DOHH2 (cell line): ENCODE results near the gene NR1H4.

ENCODE experiments used
- CTCF ChIP-seq: fragments of 200-600 bp; sonication (generic); IDR thresholded peaks from one replicate; pipeline ENCODE4 v1.5.1; 2014; ENCODE audit warnings: antibody characterized with exemption, mild to moderate bottlenecking, low read depth, low read length; ENCODE audit not compliant: poor library complexity, severe bottlenecking
- EZH2phosphoT487 ChIP-seq: fragments of 200-600 bp; sonication (generic); IDR thresholded peaks from 2 replicates; pipeline ENCODE4 v1.6.1; 2017; ENCODE audit warnings: borderline replicate concordance, mild to moderate bottlenecking, antibody characterized with exemption, low read length, moderate library complexity, mixed read lengths

GRCh38 chr12:100434177-100434576 is 39.5 kb upstream of the NR1H4 start:
- no peak for TF ChIP-seq CTCF
- no peak for TF ChIP-seq EZH2phosphoT487
